Heart right ventricle (tissue), 16 donors: ENCODE data around the gene ALDH1A2. TPM values are rescaled to one million over a fixed set of nuclear protein-coding genes. Genes with fewer than 3 reads are reported as not detected.

Experiments
- ATAC-seq, 8 donors: fragments of 200-7000 bp; cut with Tn5 transposase; one replicate each; pipeline ENCODE4 v1.9.1; 2020; ENCODE audit warnings: mild to moderate bottlenecking in 8 of 8, moderate library complexity in 8 of 8, moderate number of reproducible peaks in 1 of 8
- DNase-seq, 2 donors: peaks; one replicate each; pipeline ENCODE4 v3.0.0-alpha.2; 2020
- H3K27ac ChIP-seq, 10 donors: fragments of 200-600 bp; sonication (generic) in 2 of 10; one replicate each; pipeline versions ENCODE4 v1.5.0 to v1.8.0; 2020 to 2022; ENCODE audit warnings: mild to moderate bottlenecking in 3 of 10
- H3K27me3 ChIP-seq, 7 donors: fragments of 200-600 bp; one replicate each; pipeline ENCODE4 v1.8.0; 2021 to 2022; ENCODE audit warnings: mild to moderate bottlenecking in 2 of 7
- H3K36me3 ChIP-seq, 9 donors: fragments of 200-600 bp; sonication (generic) in 1 of 9; one replicate each; pipeline versions ENCODE4 v1.5.0 to v1.8.0; 2020 to 2022; ENCODE audit warnings: mild to moderate bottlenecking in 2 of 9
- H3K4me1 ChIP-seq, 9 donors: fragments of 200-600 bp; sonication (generic) in 1 of 9; one replicate each; pipeline versions ENCODE4 v1.5.0 to v1.8.0; 2020 to 2022; ENCODE audit warnings: mild to moderate bottlenecking in 4 of 9
- H3K4me3 ChIP-seq, 10 donors: fragments of 200-600 bp; sonication (generic) in 2 of 10; one replicate each; pipeline versions ENCODE4 v1.5.0 to v1.8.0; 2020 to 2022; ENCODE audit warnings: mild to moderate bottlenecking in 7 of 10, moderate library complexity in 2 of 10
- H3K9me3 ChIP-seq, 11 donors: fragments of 200-600 bp in 10 of 11; sonication (generic) in 2 of 11; one replicate each; pipeline versions ENCODE4 v1.5.0 to v1.8.0; 2013 to 2022; ENCODE audit warnings: mild to moderate bottlenecking in 2 of 11, control low read depth in 1 of 11, moderate library complexity in 1 of 11
- WGBS, 2 donors: extraction: QIAGEN DNeasy Blood & Tissue Kit; methylation state at CpG; one replicate each; pipeline ENCODE4 v1.1.7; 2013; ENCODE audit warnings: inconsistent platforms in 1 of 2; 5-methylcytosine and 5-hydroxymethylcytosine counted together
- intact Hi-C, 10 donors: fragments of 100-400 bp; cut with DNase I; formaldehyde crosslinking; loops; one replicate each; pipeline versions ENCODE4 v1.11.1 to v1.14.2; 2022
- polyA plus RNA-seq, 2 donors: library from polyadenylated mRNA; stranded (reverse); fragments of 200-250 nt; gene quantifications; one replicate each; pipeline ENCODE4 v1.2.3, GENCODE V29; 2013
- total RNA-seq, 10 donors: library from RNA; stranded (reverse); fragmentation: NEBNext Ultra II Directional in 3 of 10; extraction: Animal tissue kit (Norgen Biotek cat#: 25700) in 3 of 10; gene quantifications; one replicate each; pipeline versions ENCODE4 v1.2.1 to v1.2.4, GENCODE V29; 2021 to 2023
- TF ChIP-seq, protein P1 (sequence below), 9 donors: fragments of 200-600 bp; sonication (generic) in 2 of 9; IDR thresholded peaks; one replicate each; pipeline versions ENCODE4 v1.5.0 to v1.8.0; 2021 to 2022; ENCODE audit warnings: antibody characterized with exemption in 9 of 9, mild to moderate bottlenecking in 5 of 9, moderate library complexity in 1 of 9
- donor health status: Arrhythmogenic right ventricular cardiomyopathy.
- donor health status: ischemic (EF 13 %, LVEDD 7.1; RV severe dilation, severe dysfunction).
- donor health status: healthy with polysubstance abuse.
- donor health status: DM: no; HTN: yes; CAD: no.
- donor health status: DM: no; HTN: no; CAD: no.
- donor health status: ischemic (EF 25% LVEDD 6.9; RV normal size, moderate dysfunction).
- donor health status: ischemic (EF 25% LVEDD 5.7; RV mildly dilated, moderate dysfunction).
- donor health status: healthy.
- donor health status: DM: yes; HTN: yes; CAD: no.
- donor health status: Ischemic cardiomyopathy.
- donor health status: ischemic (EF 35%, LVEDD 5.7; RV mildly dilated, moderate dysfunction).
- donor health status: nonischemic (EF 11% LVEDD 7.7; RV severe dilation, severe dysfunction).
- donor health status: DM: yes; HTN: yes; CAD: no.
- donor health status: PGD.
- donor health status: ischemic (EF 29% LVEDD 5.4; RV normal size, mild dysfunction).
- donor health status: nonischemic (EF 23%, LVEDD 6.1; RV moderate dilation, normal function).

Gene ALDH1A2
- total and polyA plus RNA-seq, 12 donors = 2.3 to 21.0 (median 9.8) TPM

DNA sequence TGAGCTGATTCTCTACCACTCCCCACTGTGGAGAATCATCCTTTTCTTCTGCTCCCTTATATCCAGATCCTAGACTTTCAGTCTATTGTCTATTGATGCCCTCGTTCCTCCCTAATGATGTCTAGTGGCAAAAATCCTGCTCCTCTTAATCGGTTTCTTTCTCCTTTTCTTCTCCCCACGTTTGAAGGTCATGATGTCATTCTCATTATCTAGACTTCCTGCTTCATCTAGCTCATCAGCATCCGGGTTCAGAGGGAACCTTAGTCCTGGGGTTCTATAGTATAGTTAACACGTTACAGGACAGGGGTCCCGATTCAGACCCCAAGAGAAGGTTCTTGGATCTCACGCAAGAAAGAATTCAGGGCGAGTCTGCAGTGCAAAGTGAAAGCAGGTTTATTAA, 14.9 kb upstream of the ALDH1A2 start:
- no peak for ATAC-seq
- Histone ChIP-seq H3K27ac (no peak overlapping the region), H3K4me1 (no peaks in the 10 kb centered on the region), H3K36me3 (no peaks in the 10 kb centered on the region), H3K4me3 (no peak overlapping the region), H3K9me3 (no peaks in the 10 kb centered on the region), H3K27me3 (no peaks in the 10 kb centered on the region)
- TF ChIP-seq, protein P1, sequence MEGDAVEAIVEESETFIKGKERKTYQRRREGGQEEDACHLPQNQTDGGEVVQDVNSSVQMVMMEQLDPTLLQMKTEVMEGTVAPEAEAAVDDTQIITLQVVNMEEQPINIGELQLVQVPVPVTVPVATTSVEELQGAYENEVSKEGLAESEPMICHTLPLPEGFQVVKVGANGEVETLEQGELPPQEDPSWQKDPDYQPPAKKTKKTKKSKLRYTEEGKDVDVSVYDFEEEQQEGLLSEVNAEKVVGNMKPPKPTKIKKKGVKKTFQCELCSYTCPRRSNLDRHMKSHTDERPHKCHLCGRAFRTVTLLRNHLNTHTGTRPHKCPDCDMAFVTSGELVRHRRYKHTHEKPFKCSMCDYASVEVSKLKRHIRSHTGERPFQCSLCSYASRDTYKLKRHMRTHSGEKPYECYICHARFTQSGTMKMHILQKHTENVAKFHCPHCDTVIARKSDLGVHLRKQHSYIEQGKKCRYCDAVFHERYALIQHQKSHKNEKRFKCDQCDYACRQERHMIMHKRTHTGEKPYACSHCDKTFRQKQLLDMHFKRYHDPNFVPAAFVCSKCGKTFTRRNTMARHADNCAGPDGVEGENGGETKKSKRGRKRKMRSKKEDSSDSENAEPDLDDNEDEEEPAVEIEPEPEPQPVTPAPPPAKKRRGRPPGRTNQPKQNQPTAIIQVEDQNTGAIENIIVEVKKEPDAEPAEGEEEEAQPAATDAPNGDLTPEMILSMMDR (IDR thresholded peaks at IDR 0.05) = no peak
- no peak for DNase-seq
- intact Hi-C loops = loop anchor here in 1 of 10 donors (5.0 kb wide), 1 partner anchor 102 kb away; no protein-coding TSS in a partner anchor
- WGBS, 2 donors = 68 to 76% methylated on average over 8 of the region's 8 CpGs

DNA sequence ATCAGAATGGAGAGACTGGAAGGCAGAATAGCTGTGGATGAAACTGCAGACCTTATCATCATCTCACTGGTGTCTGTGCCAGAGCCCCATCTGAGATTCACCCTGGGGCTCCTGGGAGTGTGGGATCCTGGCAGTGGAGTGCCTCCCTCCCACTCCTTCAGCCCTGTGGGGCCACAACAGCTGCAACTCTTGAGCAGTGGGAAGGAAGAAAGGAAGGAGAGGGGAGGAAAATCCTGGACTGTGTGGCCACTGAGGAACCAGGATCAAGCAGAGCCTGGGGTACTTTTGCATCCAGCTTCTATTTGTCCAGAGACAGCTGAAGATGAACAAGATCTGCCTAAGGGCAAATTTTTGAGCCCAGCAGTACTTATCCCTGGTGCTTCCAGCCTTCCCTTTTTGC, 13.1 kb upstream of the ALDH1A2 start:
- Histone ChIP-seq H3K9me3 (no peaks in the 10 kb centered on the region), H3K4me1 (no peaks in the 10 kb centered on the region), H3K4me3 (no peak overlapping the region), H3K36me3 (no peaks in the 10 kb centered on the region), H3K27me3 (peaks cover 0 to 14% (median 0%) of the 10 kb centered on the region in 7 donors), H3K27ac (no peak overlapping the region)
- intact Hi-C loops = loop anchor here in 4 of 10 donors (5.0 to 10.0 kb wide), 5 partner anchors 104 to 714 kb away; no protein-coding TSS in a partner anchor
- TF ChIP-seq, protein P1 (IDR thresholded peaks at IDR 0.05) = no peak
- no peak for DNase-seq
- peak in 1 of 8 donors; percentile 33 for ATAC-seq

- 24 to 26% methylated on average over 1 of the region's 1 CpG for WGBS, 2 donors
- Histone ChIP-seq H3K4me1 (no peaks in the 10 kb centered on the region), H3K4me3 (no peak overlapping the region), H3K27ac (no peak overlapping the region), H3K27me3 (peaks cover 0 to 26% (median 4%) of the 10 kb centered on the region in 7 donors), H3K9me3 (no peaks in the 10 kb centered on the region), H3K36me3 (no peaks in the 10 kb centered on the region)
- ATAC-seq (peak in 1 of 8 donors; percentile 34), DNase-seq (no peak)
- TF ChIP-seq, protein P1 (IDR thresholded peaks at IDR 0.05) = peak in 4 of 9 donors; percentile 11 to 21 (median 16)
- intact Hi-C loops = loop anchor here in 4 of 10 donors (5.0 to 10.0 kb wide), 5 partner anchors 105 to 713 kb away; no protein-coding TSS in a partner anchor
Observed at GRCh38 chr15:58077427-58077826, 11.9 kb upstream of the ALDH1A2 start.

GRCh38 chr15:58074452-58074851, 8.9 kb upstream of the ALDH1A2 start:
- DNase-seq = no peak
- intact Hi-C loops = loop anchor here in 5 of 10 donors (5.0 to 10.0 kb wide), 6 partner anchors 110 to 710 kb away; no protein-coding TSS in a partner anchor
- H3K4me1 ChIP-seq = no peaks in the 10 kb centered on the region

More at GRCh38 chr15:58074452-58074851, 8.9 kb upstream of the ALDH1A2 start:
- WGBS, 2 donors = 96 to 98% methylated on average over 2 of the region's 2 CpGs
- no peaks in the 10 kb centered on the region for H3K36me3 ChIP-seq
- ATAC-seq = no peak
- H3K27ac ChIP-seq = no peak overlapping the region
- peaks cover 0 to 46% (median 4%) of the 10 kb centered on the region in 7 donors for H3K27me3 ChIP-seq
- TF ChIP-seq, protein P1 (IDR thresholded peaks at IDR 0.05) = no peak
- no peaks in the 10 kb centered on the region for H3K9me3 ChIP-seq
- no peak overlapping the region for H3K4me3 ChIP-seq
